GM18519 (cell line): ENCODE results near the gene AUTS2.

Source experiments
- ATAC-seq: cut with Tn5 transposase; IDR thresholded peaks from one replicate; pipeline ENCODE4 v1.9.1; 2021; ENCODE audit warnings: mild to moderate bottlenecking, moderate library complexity; ENCODE audit not compliant: unreplicated experiment, low FRiP score

The AUTS2 gene

GRCh38 chr7:69708857-69709256 is 110.6 kb downstream of the AUTS2 start:
- no peak for ATAC-seq

GRCh38 chr7:69710768-69711438 is 112.6 kb downstream of the AUTS2 start:
- no peak for ATAC-seq

- no peak for ATAC-seq
Measured at GRCh38 chr7:69714886-69715576, 116.8 kb downstream of the AUTS2 start.

- no peak for ATAC-seq
Measured at GRCh38 chr7:69717221-69717620, 118.9 kb downstream of the AUTS2 start.

- ATAC-seq, result no peak
Measured at GRCh38 chr7:69719717-69720116, 121.4 kb downstream of the AUTS2 start.

GRCh38 chr7:69722843-69723242 is 124.6 kb downstream of the AUTS2 start:
- no peak for ATAC-seq

- ATAC-seq, result no peak
Measured at GRCh38 chr7:69723663-69724062, 125.4 kb downstream of the AUTS2 start.

- ATAC-seq, result no peak
Measured at GRCh38 chr7:69728304-69728703, 130.0 kb downstream of the AUTS2 start.

- ATAC-seq, result no peak
Measured at GRCh38 chr7:69732203-69732602, 133.9 kb downstream of the AUTS2 start.

GRCh38 chr7:69735582-69735981 is 137.3 kb downstream of the AUTS2 start:
- ATAC-seq, result no peak

- no peak for ATAC-seq
Measured at GRCh38 chr7:69736126-69736810, 138.0 kb downstream of the AUTS2 start.

- ATAC-seq, result peak; percentile 35
Measured at GRCh38 chr7:69738396-69738951, 140.2 kb downstream of the AUTS2 start.

GRCh38 chr7:69739190-69739589 is 140.9 kb downstream of the AUTS2 start:
- ATAC-seq, result peak; percentile 50

- peak; percentile 48 for ATAC-seq
Measured at GRCh38 chr7:69739931-69740431, 141.7 kb downstream of the AUTS2 start.

GRCh38 chr7:69742237-69742636 is 144.0 kb downstream of the AUTS2 start:
- ATAC-seq, result no peak

GRCh38 chr7:69743436-69743835 is 145.2 kb downstream of the AUTS2 start:
- no peak for ATAC-seq

- no peak for ATAC-seq
Measured at GRCh38 chr7:69744026-69744425, 145.8 kb downstream of the AUTS2 start.

GRCh38 chr7:69746383-69746782 is 148.1 kb downstream of the AUTS2 start:
- ATAC-seq, result no peak

GRCh38 chr7:69747144-69747543 is 148.9 kb downstream of the AUTS2 start:
- no peak for ATAC-seq

- no peak for ATAC-seq
Measured at GRCh38 chr7:69748530-69748929, 150.3 kb downstream of the AUTS2 start.

- ATAC-seq, result no peak
Measured at GRCh38 chr7:69749372-69749979, 151.2 kb downstream of the AUTS2 start.
